Ishikawa (cell line): ENCODE data around the gene RPP14.

ENCODE experiments used
- RAD21 ChIP-seq: IDR thresholded peaks from 2 replicates; pipeline ENCODE4 v1.6.1; 2012; ENCODE audit warnings: low read depth
- TAF1 ChIP-seq: IDR thresholded peaks from 2 replicates; pipeline ENCODE4 v1.6.1; 2012; ENCODE audit warnings: low read depth, mild to moderate bottlenecking
- TEAD4 ChIP-seq: IDR thresholded peaks from 2 replicates; pipeline ENCODE4 v1.6.1; 2012
- TF ChIP-seq, protein P1 (sequence below): IDR thresholded peaks from 2 replicates; pipeline ENCODE4 v1.6.1; 2012; ENCODE audit warnings: low read depth, mild to moderate bottlenecking

DNA sequence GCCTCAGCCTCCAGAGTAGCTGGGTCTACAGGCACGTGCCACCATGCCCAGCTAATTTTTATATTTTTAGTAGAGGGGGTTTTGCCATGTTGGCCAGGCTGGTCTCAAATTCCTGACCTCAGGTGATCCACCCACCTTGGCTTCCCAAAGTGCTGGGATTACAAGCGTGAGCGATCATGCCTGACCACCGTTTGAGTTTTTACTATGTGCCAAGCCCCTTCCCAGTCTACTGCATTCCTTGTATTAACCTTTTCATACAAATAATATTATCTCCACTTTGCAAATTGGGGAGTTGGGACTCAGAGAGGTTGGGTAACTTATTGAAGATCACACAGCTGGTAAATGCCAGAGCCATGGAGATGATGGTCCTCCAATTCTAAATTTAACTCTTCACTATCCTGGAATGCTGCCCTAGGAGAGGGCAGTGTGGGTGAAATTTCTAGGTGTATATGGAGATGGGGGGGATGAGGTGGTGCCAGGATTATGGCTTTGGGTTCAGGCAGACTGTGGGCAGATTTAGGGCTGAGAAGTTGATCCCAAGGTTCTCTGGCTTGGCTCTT, 25.6 kb downstream of the RPP14 start:
- TF ChIP-seq RAD21 (no peak), TEAD4 (peak; percentile 68), TAF1 (no peak)
- TF ChIP-seq, protein P1, sequence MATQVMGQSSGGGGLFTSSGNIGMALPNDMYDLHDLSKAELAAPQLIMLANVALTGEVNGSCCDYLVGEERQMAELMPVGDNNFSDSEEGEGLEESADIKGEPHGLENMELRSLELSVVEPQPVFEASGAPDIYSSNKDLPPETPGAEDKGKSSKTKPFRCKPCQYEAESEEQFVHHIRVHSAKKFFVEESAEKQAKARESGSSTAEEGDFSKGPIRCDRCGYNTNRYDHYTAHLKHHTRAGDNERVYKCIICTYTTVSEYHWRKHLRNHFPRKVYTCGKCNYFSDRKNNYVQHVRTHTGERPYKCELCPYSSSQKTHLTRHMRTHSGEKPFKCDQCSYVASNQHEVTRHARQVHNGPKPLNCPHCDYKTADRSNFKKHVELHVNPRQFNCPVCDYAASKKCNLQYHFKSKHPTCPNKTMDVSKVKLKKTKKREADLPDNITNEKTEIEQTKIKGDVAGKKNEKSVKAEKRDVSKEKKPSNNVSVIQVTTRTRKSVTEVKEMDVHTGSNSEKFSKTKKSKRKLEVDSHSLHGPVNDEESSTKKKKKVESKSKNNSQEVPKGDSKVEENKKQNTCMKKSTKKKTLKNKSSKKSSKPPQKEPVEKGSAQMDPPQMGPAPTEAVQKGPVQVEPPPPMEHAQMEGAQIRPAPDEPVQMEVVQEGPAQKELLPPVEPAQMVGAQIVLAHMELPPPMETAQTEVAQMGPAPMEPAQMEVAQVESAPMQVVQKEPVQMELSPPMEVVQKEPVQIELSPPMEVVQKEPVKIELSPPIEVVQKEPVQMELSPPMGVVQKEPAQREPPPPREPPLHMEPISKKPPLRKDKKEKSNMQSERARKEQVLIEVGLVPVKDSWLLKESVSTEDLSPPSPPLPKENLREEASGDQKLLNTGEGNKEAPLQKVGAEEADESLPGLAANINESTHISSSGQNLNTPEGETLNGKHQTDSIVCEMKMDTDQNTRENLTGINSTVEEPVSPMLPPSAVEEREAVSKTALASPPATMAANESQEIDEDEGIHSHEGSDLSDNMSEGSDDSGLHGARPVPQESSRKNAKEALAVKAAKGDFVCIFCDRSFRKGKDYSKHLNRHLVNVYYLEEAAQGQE, result no peak
